ENCODE data around the gene RFX8.

DNA sequence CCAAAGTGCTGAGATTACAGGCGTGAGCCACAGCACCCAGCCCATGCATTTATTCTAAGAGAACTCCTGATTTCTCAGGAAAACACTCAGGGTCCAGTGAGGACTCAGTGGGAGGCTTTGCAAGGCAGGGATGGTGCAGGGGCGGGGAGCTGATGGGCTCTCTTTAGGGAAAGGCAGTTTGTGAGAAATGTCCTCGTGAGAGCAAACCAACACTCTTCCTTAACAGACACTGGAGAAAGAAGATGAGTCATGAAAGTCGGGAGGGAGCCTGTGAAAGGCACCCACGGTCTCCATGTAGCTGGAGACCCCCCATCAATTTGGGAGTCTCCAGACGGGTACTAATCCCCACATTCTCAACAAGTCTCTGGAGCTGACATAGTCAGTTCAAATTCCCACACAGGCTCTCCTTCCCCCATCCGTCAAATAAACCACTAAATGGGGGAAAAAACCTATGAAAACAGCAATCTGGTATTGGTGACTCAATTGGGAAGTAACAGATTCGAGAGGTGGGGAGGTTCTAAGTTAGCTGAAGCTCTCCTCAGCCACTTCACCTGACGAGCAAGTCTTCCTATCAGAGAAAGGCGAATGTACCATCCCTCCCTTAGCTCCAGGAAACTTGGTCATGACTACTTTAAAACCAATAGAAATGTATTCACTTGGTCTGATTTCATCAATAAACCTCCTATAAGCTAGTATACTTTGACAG is 76.6 kb downstream of the RFX8 start:
- TF ChIP-seq, protein P1, sequence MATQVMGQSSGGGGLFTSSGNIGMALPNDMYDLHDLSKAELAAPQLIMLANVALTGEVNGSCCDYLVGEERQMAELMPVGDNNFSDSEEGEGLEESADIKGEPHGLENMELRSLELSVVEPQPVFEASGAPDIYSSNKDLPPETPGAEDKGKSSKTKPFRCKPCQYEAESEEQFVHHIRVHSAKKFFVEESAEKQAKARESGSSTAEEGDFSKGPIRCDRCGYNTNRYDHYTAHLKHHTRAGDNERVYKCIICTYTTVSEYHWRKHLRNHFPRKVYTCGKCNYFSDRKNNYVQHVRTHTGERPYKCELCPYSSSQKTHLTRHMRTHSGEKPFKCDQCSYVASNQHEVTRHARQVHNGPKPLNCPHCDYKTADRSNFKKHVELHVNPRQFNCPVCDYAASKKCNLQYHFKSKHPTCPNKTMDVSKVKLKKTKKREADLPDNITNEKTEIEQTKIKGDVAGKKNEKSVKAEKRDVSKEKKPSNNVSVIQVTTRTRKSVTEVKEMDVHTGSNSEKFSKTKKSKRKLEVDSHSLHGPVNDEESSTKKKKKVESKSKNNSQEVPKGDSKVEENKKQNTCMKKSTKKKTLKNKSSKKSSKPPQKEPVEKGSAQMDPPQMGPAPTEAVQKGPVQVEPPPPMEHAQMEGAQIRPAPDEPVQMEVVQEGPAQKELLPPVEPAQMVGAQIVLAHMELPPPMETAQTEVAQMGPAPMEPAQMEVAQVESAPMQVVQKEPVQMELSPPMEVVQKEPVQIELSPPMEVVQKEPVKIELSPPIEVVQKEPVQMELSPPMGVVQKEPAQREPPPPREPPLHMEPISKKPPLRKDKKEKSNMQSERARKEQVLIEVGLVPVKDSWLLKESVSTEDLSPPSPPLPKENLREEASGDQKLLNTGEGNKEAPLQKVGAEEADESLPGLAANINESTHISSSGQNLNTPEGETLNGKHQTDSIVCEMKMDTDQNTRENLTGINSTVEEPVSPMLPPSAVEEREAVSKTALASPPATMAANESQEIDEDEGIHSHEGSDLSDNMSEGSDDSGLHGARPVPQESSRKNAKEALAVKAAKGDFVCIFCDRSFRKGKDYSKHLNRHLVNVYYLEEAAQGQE (IDR thresholded peaks at IDR 0.05; ENCODE audit: insufficient read depth in 1 of 2, low read depth in 2 of 2, low read length in 2 of 2): no peak
- TF ChIP-seq TAF1 (IDR thresholded peaks at IDR 0.05; ENCODE audit: borderline replicate concordance, insufficient read depth, low read length) (no peak), POLR2AphosphoS5 (IDR thresholded peaks at IDR 0.05; ENCODE audit: low read depth, low read length) (no peak), SIN3A (IDR thresholded peaks at IDR 0.05; ENCODE audit: borderline replicate concordance, insufficient read depth, low read length) (no peak)

Measured in PFSK-1 (cell line).